ENCODE measurements around the gene CGB7. TPM values are rescaled to one million over a fixed set of nuclear protein-coding genes. Genes with fewer than 3 reads are reported as not detected.

The CGB7 gene
- total and polyA plus RNA-seq, 7 donors = 0.23 TPM; not detected in 6

DNA sequence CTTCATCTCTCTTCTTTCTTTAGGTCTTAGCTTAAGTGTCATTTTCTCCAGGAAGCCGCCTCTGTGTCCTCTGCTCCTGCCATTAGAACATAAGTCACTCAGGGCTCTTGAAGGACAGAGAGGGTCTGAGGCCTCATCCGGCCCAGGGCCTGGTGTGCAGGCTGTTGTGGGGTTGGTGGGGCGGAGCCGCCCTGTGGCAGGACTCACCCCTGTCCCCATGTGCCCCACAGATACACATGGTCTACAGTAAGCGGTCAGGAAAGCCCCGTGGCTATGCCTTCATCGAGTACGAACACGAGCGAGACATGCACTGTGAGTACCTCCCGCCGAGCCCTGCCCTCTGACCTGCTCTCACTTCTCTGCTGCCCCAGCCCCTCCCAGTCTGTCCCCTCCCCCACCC, 43.6 kb upstream of the CGB7 start:
- Histone ChIP-seq H3K9me3 (no peaks in the 10 kb centered on the region), H3K4me1 (no peaks in the 10 kb centered on the region), H3K27ac (no peak overlapping the region), H3K27me3 (no peaks in the 10 kb centered on the region), H3K36me3 (peaks cover 56 to 98% (median 67%) of the 10 kb centered on the region in 4 donors), H3K4me3 (no peak overlapping the region)
- no peak for DNase-seq
- WGBS, 2 donors = 80 to 89% methylated on average over 12 of the region's 12 CpGs
- intact Hi-C loops (cut with DNase I) = no loop called here
- TF ChIP-seq, protein P1, sequence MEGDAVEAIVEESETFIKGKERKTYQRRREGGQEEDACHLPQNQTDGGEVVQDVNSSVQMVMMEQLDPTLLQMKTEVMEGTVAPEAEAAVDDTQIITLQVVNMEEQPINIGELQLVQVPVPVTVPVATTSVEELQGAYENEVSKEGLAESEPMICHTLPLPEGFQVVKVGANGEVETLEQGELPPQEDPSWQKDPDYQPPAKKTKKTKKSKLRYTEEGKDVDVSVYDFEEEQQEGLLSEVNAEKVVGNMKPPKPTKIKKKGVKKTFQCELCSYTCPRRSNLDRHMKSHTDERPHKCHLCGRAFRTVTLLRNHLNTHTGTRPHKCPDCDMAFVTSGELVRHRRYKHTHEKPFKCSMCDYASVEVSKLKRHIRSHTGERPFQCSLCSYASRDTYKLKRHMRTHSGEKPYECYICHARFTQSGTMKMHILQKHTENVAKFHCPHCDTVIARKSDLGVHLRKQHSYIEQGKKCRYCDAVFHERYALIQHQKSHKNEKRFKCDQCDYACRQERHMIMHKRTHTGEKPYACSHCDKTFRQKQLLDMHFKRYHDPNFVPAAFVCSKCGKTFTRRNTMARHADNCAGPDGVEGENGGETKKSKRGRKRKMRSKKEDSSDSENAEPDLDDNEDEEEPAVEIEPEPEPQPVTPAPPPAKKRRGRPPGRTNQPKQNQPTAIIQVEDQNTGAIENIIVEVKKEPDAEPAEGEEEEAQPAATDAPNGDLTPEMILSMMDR (IDR thresholded peaks at IDR 0.05) = no peak
- TF ChIP-seq EP300 (IDR thresholded peaks at IDR 0.05) = no peak
- no peak for TF ChIP-seq POLR2AphosphoS5 (IDR thresholded peaks at IDR 0.05)
- TF ChIP-seq POLR2A (IDR thresholded peaks at IDR 0.05) = no peak

DNA sequence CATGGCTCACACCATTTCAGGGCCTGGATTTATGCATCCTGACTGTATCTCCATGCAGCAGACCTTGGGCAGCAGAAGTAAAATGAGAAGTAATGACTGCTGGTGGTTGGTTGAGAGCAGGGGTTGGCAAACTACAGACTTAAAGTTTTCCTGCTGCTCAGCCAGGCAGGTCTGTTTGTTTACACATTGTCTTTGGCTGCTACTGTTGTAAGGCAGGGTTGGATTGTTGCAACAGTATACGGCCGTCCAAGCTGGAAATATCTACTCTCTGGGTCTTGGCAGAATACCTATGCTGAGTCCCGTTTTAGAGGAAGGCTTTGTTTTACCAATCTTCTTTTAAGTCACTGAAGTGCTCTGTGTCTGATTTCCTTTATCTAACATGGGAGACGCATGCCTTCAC, 41.2 kb upstream of the CGB7 start:
- DNase-seq = no peak
- TF ChIP-seq, protein P1 (IDR thresholded peaks at IDR 0.05) = no peak
- TF ChIP-seq POLR2A (IDR thresholded peaks at IDR 0.05) = no peak
- TF ChIP-seq EP300 (IDR thresholded peaks at IDR 0.05) = no peak
- no peak for TF ChIP-seq POLR2AphosphoS5 (IDR thresholded peaks at IDR 0.05)
- intact Hi-C loops (cut with DNase I) = loop anchor here (1.0 to 5.0 kb wide), 2 partner anchors 46 to 109 kb away; no protein-coding TSS in a partner anchor
- 64 to 81% methylated on average over 4 of the region's 4 CpGs for WGBS, 2 donors
- no peak overlapping the region for H3K4me3 ChIP-seq
- H3K27me3 ChIP-seq = no peaks in the 10 kb centered on the region
- no peak overlapping the region for H3K27ac ChIP-seq
- H3K36me3 ChIP-seq = peaks cover 46 to 98% (median 64%) of the 10 kb centered on the region in 4 donors
- no peaks in the 10 kb centered on the region for H3K4me1 ChIP-seq
- H3K9me3 ChIP-seq = no peaks in the 10 kb centered on the region

DNA sequence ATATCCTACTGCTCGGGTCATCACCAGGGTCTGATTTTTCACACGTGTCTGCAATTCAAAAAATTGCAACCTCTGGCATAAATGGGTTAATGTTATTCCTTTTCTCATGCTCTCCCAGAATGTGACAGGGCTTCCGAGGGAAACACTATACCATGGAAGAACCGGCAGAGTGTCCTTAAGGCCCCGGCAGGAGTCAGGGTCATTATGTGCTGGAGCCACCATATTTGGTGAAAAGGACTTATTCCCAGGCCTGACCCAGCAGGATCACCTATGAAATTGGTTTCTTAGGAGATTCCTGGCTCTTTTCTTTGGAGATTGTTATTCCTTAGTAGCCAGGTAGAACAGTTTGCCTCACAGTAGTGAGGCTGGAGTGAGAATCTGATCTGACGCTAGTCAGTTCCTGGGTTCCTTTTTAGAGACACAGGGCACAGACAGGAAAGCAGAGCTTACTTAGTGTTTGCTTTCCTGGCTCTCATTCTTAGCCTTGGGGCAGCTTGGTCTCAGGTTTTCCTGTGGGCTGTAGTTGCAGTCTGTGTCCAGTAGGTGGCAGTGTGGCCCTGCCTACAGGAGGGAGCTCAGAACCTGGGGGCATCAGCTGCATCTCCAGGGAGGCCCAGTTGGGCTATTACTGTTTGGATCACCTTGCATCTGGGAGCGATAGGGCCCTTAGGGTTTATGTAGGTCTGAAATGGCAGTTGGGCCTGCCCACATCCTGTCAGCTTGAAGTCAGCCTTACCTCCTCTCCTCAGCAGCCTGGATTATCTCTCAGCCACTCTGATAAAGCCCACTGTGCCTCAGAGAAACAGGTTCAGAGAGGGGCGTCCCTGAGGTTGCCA, 40.1 kb upstream of the CGB7 start:
- Histone ChIP-seq H3K27ac (peak overlapping the region in 1 of 4 donors; percentile 30), H3K4me1 (no peaks in the 10 kb centered on the region), H3K9me3 (no peaks in the 10 kb centered on the region), H3K36me3 (peaks cover 51 to 98% (median 72%) of the 10 kb centered on the region in 4 donors), H3K27me3 (no peaks in the 10 kb centered on the region), H3K4me3 (no peak overlapping the region)
- DNase-seq = peak; percentile 79
- 49 to 61% methylated on average over 8 of the region's 8 CpGs for WGBS, 2 donors
- intact Hi-C loops (cut with DNase I) = loop anchor here (1.0 to 5.0 kb wide), 2 partner anchors 47 to 110 kb away; no protein-coding TSS in a partner anchor
- TF ChIP-seq, protein P1 (IDR thresholded peaks at IDR 0.05) = peak; percentile 92 to 99 (median 96)
- TF ChIP-seq POLR2A (IDR thresholded peaks at IDR 0.05) = no peak
- TF ChIP-seq EP300 (IDR thresholded peaks at IDR 0.05) = no peak
- TF ChIP-seq POLR2AphosphoS5 (IDR thresholded peaks at IDR 0.05) = no peak

DNA sequence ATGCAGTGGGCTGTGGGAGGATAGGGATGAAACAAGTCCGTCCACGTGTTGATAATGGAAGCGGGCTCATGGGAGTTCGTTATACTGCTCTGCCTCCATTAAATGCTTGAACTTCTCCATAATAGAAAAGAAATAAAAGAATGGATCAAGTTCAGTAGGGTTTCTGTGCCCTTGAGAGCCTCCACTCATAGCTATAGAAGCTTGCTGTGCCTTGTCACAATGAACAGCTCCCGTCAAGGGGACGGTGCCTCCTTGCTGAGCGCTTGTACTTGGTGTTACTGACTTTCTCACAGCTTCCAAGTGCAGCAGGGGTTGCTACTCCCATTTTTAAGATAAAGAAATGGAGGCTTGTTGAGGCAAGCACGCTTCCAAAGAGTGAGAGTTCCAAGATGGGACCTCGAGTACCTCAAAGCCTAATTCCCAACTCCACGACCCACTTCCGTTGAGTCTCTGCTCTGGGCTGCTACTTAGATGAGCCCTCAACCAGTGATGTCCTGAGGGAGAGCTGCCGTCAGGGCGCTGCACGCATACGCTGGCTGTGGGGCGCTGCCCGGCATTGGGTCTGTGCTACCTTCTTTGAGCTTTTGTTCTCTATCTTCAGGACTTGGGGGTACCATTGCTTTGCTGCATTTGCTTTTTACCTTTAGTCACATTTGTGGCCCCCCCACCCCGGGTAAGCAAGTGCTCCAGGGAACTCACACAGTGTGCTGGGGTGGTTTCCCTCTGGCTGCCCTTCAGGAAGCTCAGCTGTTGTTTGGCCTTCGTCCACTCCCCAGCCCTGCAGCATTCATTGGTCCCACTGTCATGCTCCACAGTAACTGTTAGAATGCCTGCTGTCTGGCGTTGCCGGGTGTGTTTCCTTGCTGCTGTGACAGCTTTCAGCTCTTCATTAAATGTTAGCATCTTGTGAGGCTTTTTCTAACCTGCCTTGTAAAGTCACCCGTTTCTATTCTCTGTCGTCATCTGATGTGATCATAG, 37.2 kb upstream of the CGB7 start:
- WGBS, 2 donors = 83 to 85% methylated on average over 23 of the region's 23 CpGs
- TF ChIP-seq EP300 (IDR thresholded peaks at IDR 0.05) (no peak), POLR2A (IDR thresholded peaks at IDR 0.05) (no peak), POLR2AphosphoS5 (IDR thresholded peaks at IDR 0.05) (no peak)
- TF ChIP-seq, protein P1 (IDR thresholded peaks at IDR 0.05) = no peak
- Histone ChIP-seq H3K36me3 (peaks cover 47 to 98% (median 76%) of the 10 kb centered on the region in 4 donors), H3K27ac (no peak overlapping the region), H3K4me1 (no peaks in the 10 kb centered on the region), H3K4me3 (no peak overlapping the region), H3K27me3 (no peaks in the 10 kb centered on the region), H3K9me3 (no peaks in the 10 kb centered on the region)
- no peak for DNase-seq
- intact Hi-C loops (cut with DNase I) = loop anchor here (5.0 kb wide), 1 partner anchor 113 kb away; no protein-coding TSS in a partner anchor

Measured in sigmoid colon (tissue), 7 donors.